Neural progenitor cell (in vitro differentiated cells): Measurements from ENCODE around the gene BOK. TPM values are rescaled to one million over a fixed set of nuclear protein-coding genes. Genes with fewer than 3 reads are reported as not detected.

ENCODE experiments used
- DNase-seq: peaks from one replicate; pipeline ENCODE4 v3.0.0-alpha.2; 2016; ENCODE audit warnings: low spot score
- H2AFZ ChIP-seq: fragments of 200-600 bp; sonication (generic); replicated peaks from 2 replicates; pipeline ENCODE4 v1.6.1; 2016; ENCODE audit warnings: antibody characterized with exemption
- H3F3A ChIP-seq: fragments of 200-600 bp; sonication (generic); 2 replicates; pipeline ENCODE4 v1.6.1; 2016; ENCODE audit warnings: antibody characterized with exemption, low read depth
- H3K27ac ChIP-seq: fragments of 200-600 bp; sonication (generic); 2 replicates; pipeline ENCODE4 v1.5.1; 2016; ENCODE audit warnings: mild to moderate bottlenecking
- H3K27me3 ChIP-seq: fragments of 200-600 bp; sonication (generic); 2 replicates; pipeline ENCODE4 v1.6.1; 2016; ENCODE audit warnings: mild to moderate bottlenecking, moderate library complexity
- H3K36me3 ChIP-seq: fragments of 200-600 bp; sonication (generic); 2 replicates; pipeline ENCODE4 v1.5.1; 2016
- H3K4me1 ChIP-seq: fragments of 200-600 bp; sonication (generic); 2 replicates; pipeline ENCODE4 v1.6.1; 2016; ENCODE audit warnings: mixed run types
- H3K4me2 ChIP-seq: fragments of 200-600 bp; sonication (generic); 2 replicates; pipeline ENCODE4 v1.6.1; 2016
- H3K4me3 ChIP-seq: fragments of 200-600 bp; sonication (generic); 2 replicates; pipeline ENCODE4 v1.5.1; 2016
- H3K79me2 ChIP-seq: fragments of 200-600 bp; sonication (generic); 2 replicates; pipeline ENCODE4 v1.6.1; 2016; ENCODE audit warnings: low read depth
- H3K9ac ChIP-seq: fragments of 200-600 bp; sonication (generic); 2 replicates; pipeline ENCODE4 v1.6.1; 2016
- H3K9me3 ChIP-seq: fragments of 200-600 bp; sonication (generic); 2 replicates; pipeline ENCODE4 v1.5.1; 2016; ENCODE audit warnings: low read depth
- H4K20me1 ChIP-seq: fragments of 200-600 bp; sonication (generic); 2 replicates; pipeline ENCODE4 v1.6.1; 2016; ENCODE audit warnings: low read depth
- H3K27ac Mint-ChIP-seq: 3 replicates; pipeline ENCODE4 v1.8.0; 2021; ENCODE audit warnings: mixed read lengths
- H3K27me3 Mint-ChIP-seq: 2 replicates; pipeline ENCODE4 v1.8.0; 2022; ENCODE audit warnings: low read depth, mild to moderate bottlenecking, inconsistent platforms, moderate library complexity, mixed read lengths; ENCODE audit not compliant: insufficient read depth
- H3K36me3 Mint-ChIP-seq: 3 replicates; pipeline ENCODE4 v1.8.0; 2021; ENCODE audit warnings: mixed read lengths
- H3K4me1 Mint-ChIP-seq: 3 replicates; pipeline ENCODE4 v1.8.0; 2021; ENCODE audit warnings: mixed read lengths
- H3K4me3 Mint-ChIP-seq: 3 replicates; pipeline ENCODE4 v1.8.0; 2021; ENCODE audit warnings: mild to moderate bottlenecking, moderate library complexity, mixed read lengths
- H3K9me3 Mint-ChIP-seq: 3 replicates; pipeline ENCODE4 v1.8.0; 2020; ENCODE audit warnings: mixed read lengths
- CTCF ChIP-seq: fragments of 200-600 bp; sonication (generic); IDR thresholded peaks from 2 replicates; pipeline ENCODE4 v1.5.1; 2017; ENCODE audit warnings: antibody characterized with exemption, mild to moderate bottlenecking
- EZH2 ChIP-seq: fragments of 200-600 bp; sonication (generic); IDR thresholded peaks from 2 replicates; pipeline ENCODE4 v1.6.1; 2017; ENCODE audit warnings: antibody characterized with exemption, mild to moderate bottlenecking, moderate library complexity
- EZH2phosphoT487 ChIP-seq: fragments of 200-600 bp; sonication (generic); IDR thresholded peaks from 2 replicates; pipeline ENCODE4 v1.6.1; 2017; ENCODE audit warnings: antibody characterized with exemption
- total RNA-seq: library from RNA; depleted of rRNA; stranded (reverse); fragments of >200 nt; gene quantifications from 2 replicates; pipeline ENCODE4 v1.2.3, GENCODE V29; 2015; ENCODE audit warnings: low replicate concordance

The BOK gene
- total RNA-seq, 1 donor from 2014 or later = 2.0 TPM

DNA sequence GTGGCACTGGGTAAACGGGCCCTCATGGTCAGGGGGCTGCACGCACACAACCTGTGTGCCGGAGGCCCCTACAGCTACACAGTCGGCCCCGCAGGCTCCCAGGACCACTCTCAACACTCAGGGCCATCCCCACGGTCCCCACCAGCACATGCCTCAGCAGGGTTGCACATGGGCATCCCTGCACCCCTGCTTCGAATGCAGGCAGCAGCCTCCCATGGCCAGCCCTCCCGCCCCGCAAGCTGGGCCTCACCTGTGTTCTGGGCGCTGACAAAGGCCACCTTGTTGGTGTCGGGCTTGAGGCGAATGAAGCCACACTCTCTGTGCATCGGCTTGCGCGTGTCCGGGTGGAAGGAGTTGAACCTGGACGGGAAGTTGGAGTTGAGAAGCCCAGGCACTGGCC lies 44.2 kb downstream of the BOK start:
- H3K36me3 Mint-ChIP-seq = peaks cover 25% of the 10 kb centered on the region

DNA sequence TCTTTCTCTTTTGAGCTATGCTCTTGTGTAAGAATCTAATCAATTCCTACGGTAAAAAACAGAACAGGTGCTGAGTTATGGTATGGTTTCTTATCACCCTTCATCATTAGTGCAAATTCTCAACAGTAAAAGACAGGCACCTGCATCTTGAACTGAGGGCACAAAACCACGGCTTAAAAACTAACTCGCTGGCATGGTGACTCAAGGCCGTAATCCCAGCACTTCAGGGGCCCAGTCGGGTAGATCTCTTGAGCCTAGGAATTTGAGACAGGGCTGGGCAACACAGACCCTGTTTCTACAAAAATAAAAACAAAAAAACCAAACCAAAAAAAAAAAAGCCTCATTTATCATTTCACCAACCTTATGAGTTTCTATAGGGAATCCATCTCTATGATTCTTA lies 45.1 kb downstream of the BOK start:
- Histone ChIP-seq H3K4me3 (no peak overlapping the region), H3F3A (no peaks in the 10 kb centered on the region), H3K27me3 (no peaks in the 10 kb centered on the region), H3K79me2 (no peaks in the 10 kb centered on the region), H3K27ac (no peak overlapping the region), H3K4me1 (no peaks in the 10 kb centered on the region), H3K36me3 (no peaks in the 10 kb centered on the region), H3K4me2 (no peak overlapping the region), H3K9me3 (no peaks in the 10 kb centered on the region), H2AFZ (no peak overlapping the region), H4K20me1 (no peaks in the 10 kb centered on the region), H3K9ac (no peak overlapping the region)
- H3K36me3 Mint-ChIP-seq = peaks cover 22% of the 10 kb centered on the region
- TF ChIP-seq EZH2phosphoT487 (no peak), CTCF (no peak), EZH2 (no peak)
- peaks cover 2% of the 10 kb centered on the region for H3K4me1 Mint-ChIP-seq
- no peaks in the 10 kb centered on the region for H3K9me3 Mint-ChIP-seq
- no peak for DNase-seq
- H3K4me3 Mint-ChIP-seq = no peak overlapping the region
- peaks cover 3% of the 10 kb centered on the region for H3K27me3 Mint-ChIP-seq
- no peak overlapping the region for H3K27ac Mint-ChIP-seq

More for the DNA sequence above, 44.2 kb downstream of the BOK start:
- Histone ChIP-seq H3K4me1 (no peaks in the 10 kb centered on the region), H3K36me3 (no peaks in the 10 kb centered on the region), H2AFZ (no peak overlapping the region), H3K27ac (no peak overlapping the region), H3K4me3 (no peak overlapping the region), H3K9me3 (no peaks in the 10 kb centered on the region), H3K9ac (no peak overlapping the region), H3K79me2 (no peaks in the 10 kb centered on the region), H4K20me1 (no peaks in the 10 kb centered on the region), H3K4me2 (no peak overlapping the region), H3F3A (no peaks in the 10 kb centered on the region), H3K27me3 (no peaks in the 10 kb centered on the region)
- H3K4me1 Mint-ChIP-seq = no peaks in the 10 kb centered on the region
- H3K9me3 Mint-ChIP-seq = no peaks in the 10 kb centered on the region
- no peak overlapping the region for H3K4me3 Mint-ChIP-seq
- no peak for DNase-seq
- peaks cover 3% of the 10 kb centered on the region for H3K27me3 Mint-ChIP-seq
- TF ChIP-seq EZH2phosphoT487 = no peak
- TF ChIP-seq CTCF = no peak
- no peak for TF ChIP-seq EZH2
- no peak overlapping the region for H3K27ac Mint-ChIP-seq

DNA sequence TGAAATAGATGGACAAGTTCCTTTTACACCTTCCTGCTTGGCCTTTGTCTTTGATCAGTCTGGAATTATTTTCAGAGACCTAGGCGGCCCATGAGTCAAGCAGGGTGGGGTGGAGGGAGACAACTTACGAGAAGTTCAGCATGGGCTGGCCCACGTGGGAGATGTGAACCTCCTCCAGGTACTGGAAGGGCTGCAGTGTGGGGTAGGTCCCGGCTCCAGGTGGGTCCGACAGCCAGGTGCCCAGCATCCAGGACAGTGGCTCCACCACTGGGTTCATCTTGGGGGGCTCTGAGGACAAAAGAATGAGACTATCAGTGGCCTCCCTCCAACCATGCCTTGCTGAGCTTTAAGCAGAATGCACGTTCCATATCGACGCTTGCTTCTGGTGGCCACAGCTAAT lies 47.6 kb downstream of the BOK start:
- H3K27ac Mint-ChIP-seq = no peak overlapping the region
- peaks cover 10% of the 10 kb centered on the region for H3K4me1 Mint-ChIP-seq
- H4K20me1 ChIP-seq = no peaks in the 10 kb centered on the region
- no peaks in the 10 kb centered on the region for H3K27me3 ChIP-seq
- H3K4me3 ChIP-seq = no peak overlapping the region
- H3K4me2 ChIP-seq = no peak overlapping the region
- no peak for DNase-seq
- peaks cover 16% of the 10 kb centered on the region for H3K36me3 Mint-ChIP-seq
- peaks cover 8% of the 10 kb centered on the region for H3K79me2 ChIP-seq
- no peaks in the 10 kb centered on the region for H3K9me3 ChIP-seq
- H3K4me1 ChIP-seq = no peaks in the 10 kb centered on the region
- no peaks in the 10 kb centered on the region for H3F3A ChIP-seq
- no peak for TF ChIP-seq EZH2
- TF ChIP-seq CTCF = no peak
- no peak for TF ChIP-seq EZH2phosphoT487
- H2AFZ ChIP-seq = no peak overlapping the region
- no peak overlapping the region for H3K4me3 Mint-ChIP-seq
- H3K9me3 Mint-ChIP-seq = no peaks in the 10 kb centered on the region
- H3K36me3 ChIP-seq = no peaks in the 10 kb centered on the region
- H3K27me3 Mint-ChIP-seq = peaks cover 5% of the 10 kb centered on the region
- H3K27ac ChIP-seq = no peak overlapping the region
- no peak overlapping the region for H3K9ac ChIP-seq
